UCSD-AML1 (cell line): Measurements from ENCODE around the gene ACKR1.

Experiments used
- DNase-seq: peaks from one replicate; lab custom pipeline; 2025; ENCODE audit not compliant: unreplicated experiment; lab: John Stamatoyannopoulos, UW

ACKR1 gene

DNA sequence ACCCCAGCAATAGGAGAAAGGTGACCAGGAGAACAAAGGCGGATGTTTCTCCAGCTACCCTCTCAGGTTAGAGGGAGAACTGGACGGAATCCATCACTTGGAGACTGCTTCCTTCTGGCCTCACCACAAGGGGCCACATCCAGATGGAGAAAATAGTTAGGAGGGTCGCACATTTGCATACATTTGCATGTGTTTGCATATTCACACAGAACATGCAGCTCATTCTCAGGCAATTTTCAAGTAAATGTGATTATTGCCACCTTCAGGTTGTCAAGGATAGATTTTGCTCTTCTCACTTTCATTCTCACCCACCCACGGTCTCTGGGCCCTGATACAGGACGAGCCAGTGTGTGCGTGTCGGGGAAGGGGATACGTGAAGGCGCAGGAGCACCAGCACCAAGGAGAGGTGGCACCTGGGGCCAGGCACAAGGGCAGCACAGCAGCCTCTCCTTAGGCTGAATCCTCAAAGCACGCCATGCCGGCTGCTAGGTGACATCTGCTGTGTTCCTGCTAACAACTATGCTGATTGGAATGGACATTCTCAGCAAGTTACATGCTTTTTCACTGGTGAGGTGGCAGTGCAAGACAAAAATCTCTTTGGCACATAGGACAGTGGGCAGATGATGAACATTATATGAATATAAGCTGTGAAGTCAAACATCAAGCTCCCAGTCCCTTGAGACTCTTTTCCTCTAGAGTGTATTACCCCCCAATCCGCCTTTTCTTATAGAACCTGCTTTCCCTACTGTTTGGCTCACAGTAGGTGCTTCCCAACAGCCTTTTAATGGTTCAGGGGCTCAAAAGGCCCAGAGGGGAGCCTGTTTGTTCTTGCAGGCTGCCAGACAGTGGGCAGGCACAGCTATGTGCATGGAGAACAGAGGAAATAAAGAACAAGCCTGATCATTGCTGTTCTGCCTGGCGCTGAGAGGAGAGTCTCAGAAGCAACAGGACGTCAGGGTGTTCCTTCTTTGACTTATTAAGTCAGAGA lies 14.3 kb downstream of the ACKR1 start:
- DNase-seq, result no peak

- no peak for DNase-seq
Observed at GRCh38 chr1:159222075-159222865, 17.6 kb downstream of the ACKR1 start.

- no peak for DNase-seq
Observed at GRCh38 chr1:159223004-159223403, 18.3 kb downstream of the ACKR1 start.

- DNase-seq, result no peak
Observed at GRCh38 chr1:159228554-159228953, 23.9 kb downstream of the ACKR1 start.

- no peak for DNase-seq
Observed at GRCh38 chr1:159229260-159229885, 24.7 kb downstream of the ACKR1 start.

- no peak for DNase-seq
Observed at GRCh38 chr1:159229896-159230295, 25.2 kb downstream of the ACKR1 start.

GRCh38 chr1:159239551-159240220 lies 35.0 kb downstream of the ACKR1 start:
- no peak for DNase-seq

- DNase-seq, result no peak
Observed at GRCh38 chr1:159247266-159247665, 42.6 kb downstream of the ACKR1 start.

- no peak for DNase-seq
Observed at GRCh38 chr1:159248311-159248710, 43.6 kb downstream of the ACKR1 start.

GRCh38 chr1:159250638-159251216 lies 46.1 kb downstream of the ACKR1 start:
- no peak for DNase-seq
